H1 (cell line): Measurements from ENCODE around the gene PPP2R1A. TPM values are rescaled to one million over a fixed set of nuclear protein-coding genes. Genes with fewer than 3 reads are reported as not detected.

Source experiments
- CTCF ChIA-PET: fragments of 300-600 bp; sonication (Branson Sonifier 250); formaldehyde crosslinking; loops from one replicate; lab custom pipeline; 2021; ENCODE audit not compliant: partially characterized antibody; lab: Charles Lee
- POLR2A ChIA-PET: fragments of 300-600 bp; sonication (Branson Sonifier 250); formaldehyde crosslinking; loops from one replicate; lab custom pipeline; 2021; ENCODE audit warnings: inconsistent platforms; ENCODE audit not compliant: partially characterized antibody; lab: Charles Lee
- DNase-seq, 2 experiments: peaks; one replicate each; pipeline versions ENCODE4 v3.0.0 to v3.0.0-alpha.2; 2010 to 2022; ENCODE audit warnings: low spot score in 2 of 2, low read depth in 1 of 2, mixed read lengths in 1 of 2
- FAIRE-seq: peaks from 2 replicates; lab custom pipeline; 2011; peaks lifted over from hg19 to GRCh38; lab: Jason Lieb, UNC
- H2AFZ ChIP-seq: 2 replicates; pipeline ENCODE4 v1.8.1; 2012; ENCODE audit warnings: low read length, inconsistent platforms
- H2AK5ac ChIP-seq: 2 replicates; pipeline ENCODE4 v1.6.1; 2013; ENCODE audit warnings: low read depth, low read length
- H2BK120ac ChIP-seq: replicated peaks from 2 replicates; pipeline ENCODE3; 2013; ENCODE audit warnings: low read depth, low read length, inconsistent platforms
- H2BK12ac ChIP-seq: 2 replicates; pipeline ENCODE4 v1.6.1; 2013; ENCODE audit warnings: low read depth, low read length
- H2BK15ac ChIP-seq: 2 replicates; pipeline ENCODE4 v1.6.1; 2013; ENCODE audit warnings: low read length
- H2BK20ac ChIP-seq: 2 replicates; pipeline ENCODE4 v1.6.1; 2013; ENCODE audit warnings: low read length
- H2BK5ac ChIP-seq: 2 replicates; pipeline ENCODE4 v1.6.1; 2013; ENCODE audit warnings: low read depth, low read length
- H3K14ac ChIP-seq: 2 replicates; pipeline ENCODE4 v1.6.1; 2013; ENCODE audit warnings: inconsistent platforms; ENCODE audit not compliant: insufficient read length
- H3K18ac ChIP-seq: 2 replicates; pipeline ENCODE4 v1.6.1; 2013; ENCODE audit warnings: low read length; ENCODE audit errors: extremely low read depth
- H3K23ac ChIP-seq: 2 replicates; pipeline ENCODE4 v1.6.1; 2013; ENCODE audit warnings: inconsistent platforms; ENCODE audit not compliant: insufficient read length
- H3K23me2 ChIP-seq: 2 replicates; pipeline ENCODE4 v1.6.1; 2013; ENCODE audit warnings: low read depth, low read length
- H3K27ac ChIP-seq: 2 replicates; pipeline ENCODE4 v1.6.1; 2011; ENCODE audit warnings: low read depth, low read length, inconsistent platforms
- H3K27me3 ChIP-seq, 4 experiments: replicated peaks in 1 of 4; 1 replicate in 1 of 4; 2 replicates in 3 of 4; pipeline versions ENCODE4 v1.6.1 to v1.8.1; 2011 to 2013; ENCODE audit warnings: low read length in 3 of 4, mild to moderate bottlenecking in 3 of 4, inconsistent platforms in 2 of 4, mixed read lengths in 2 of 4, moderate library complexity in 1 of 4; ENCODE audit not compliant: control insufficient read depth in 3 of 4, insufficient read depth in 3 of 4; ENCODE audit errors: extremely low read depth in 1 of 4
- H3K36me3 ChIP-seq, 4 experiments: 2 replicates each; pipeline versions ENCODE4 v1.6.1 to v1.8.1; 2011 to 2013; ENCODE audit warnings: mild to moderate bottlenecking in 4 of 4, low read length in 3 of 4, moderate library complexity in 2 of 4, control low read depth in 1 of 4, inconsistent platforms in 1 of 4; ENCODE audit not compliant: insufficient read depth in 4 of 4, control insufficient read depth in 2 of 4
- H3K4ac ChIP-seq: replicated peaks from 2 replicates; pipeline ENCODE3; 2013; ENCODE audit warnings: low read length, low read depth, mixed read lengths, inconsistent platforms; ENCODE audit not compliant: insufficient read length
- H3K4me1 ChIP-seq, 4 experiments: replicated peaks in 1 of 4; 1 replicate in 1 of 4; 2 replicates in 3 of 4; pipeline versions ENCODE4 v1.6.1 to v1.8.1; 2011 to 2013; ENCODE audit warnings: low read length in 3 of 4, inconsistent platforms in 2 of 4, mixed read lengths in 1 of 4; ENCODE audit not compliant: insufficient read depth in 4 of 4, control insufficient read depth in 3 of 4
- H3K4me2 ChIP-seq, 2 experiments: 2 replicates each; pipeline versions ENCODE4 v1.6.1 to v1.8.1; 2011 to 2013; ENCODE audit warnings: low read depth in 2 of 2, low read length in 2 of 2, control low read depth in 1 of 2, inconsistent platforms in 1 of 2, mild to moderate bottlenecking in 1 of 2; ENCODE audit not compliant: insufficient read depth in 1 of 2
- H3K4me3 ChIP-seq, 4 experiments: fragments of 200-600, 300-600 bp in 1 of 4; sonication (generic), shearing (Covaris generic), sonication (Bioruptor Twin) in 1 of 4; 2 replicates each; pipeline versions ENCODE4 v1.5.1 to v1.8.1; 2011 to 2016; ENCODE audit warnings: low read length in 4 of 4, low read depth in 3 of 4, control low read depth in 2 of 4, inconsistent platforms in 2 of 4, mild to moderate bottlenecking in 2 of 4, mixed read lengths in 1 of 4, moderate library complexity in 1 of 4; ENCODE audit not compliant: insufficient read depth in 2 of 4; ENCODE audit errors: extremely low read depth in 1 of 4
- H3K56ac ChIP-seq: replicated peaks from 2 replicates; pipeline ENCODE3; 2013; ENCODE audit warnings: low read depth, mild to moderate bottlenecking, mixed read lengths, low read length, inconsistent platforms; ENCODE audit not compliant: insufficient read length
- H3K79me1 ChIP-seq: 2 replicates; pipeline ENCODE4 v1.6.1; 2013; ENCODE audit warnings: low read depth, low read length, control low read depth
- H3K79me2 ChIP-seq, 2 experiments: 2 replicates each; pipeline versions ENCODE4 v1.6.1 to v1.8.1; 2012 to 2013; ENCODE audit warnings: low read length in 2 of 2, mild to moderate bottlenecking in 2 of 2, inconsistent platforms in 1 of 2; ENCODE audit not compliant: insufficient read depth in 2 of 2, control insufficient read depth in 1 of 2
- H3K9ac ChIP-seq, 4 experiments: replicated peaks in 1 of 4; 1 replicate in 1 of 4; 2 replicates in 3 of 4; pipeline versions ENCODE4 v1.6.1 to v1.8.1; 2011 to 2013; ENCODE audit warnings: low read depth in 3 of 4, low read length in 3 of 4, control low read depth in 2 of 4, mild to moderate bottlenecking in 2 of 4, moderate library complexity in 2 of 4, inconsistent platforms in 1 of 4; ENCODE audit errors: extremely low read depth in 1 of 4
- H3K9me3 ChIP-seq, 2 experiments: 2 replicates each; pipeline versions ENCODE4 v1.6.1 to v1.8.1; 2012 to 2013; ENCODE audit warnings: mild to moderate bottlenecking in 2 of 2, moderate library complexity in 2 of 2, control low read depth in 1 of 2, inconsistent platforms in 1 of 2, low read depth in 1 of 2, low read length in 1 of 2, mixed read lengths in 1 of 2; ENCODE audit not compliant: insufficient read depth in 2 of 2
- H4K20me1 ChIP-seq, 2 experiments: replicated peaks in 1 of 2; 2 replicates each; pipeline versions ENCODE3 to v1.8.1; 2011 to 2013; ENCODE audit warnings: inconsistent platforms in 2 of 2, low read length in 2 of 2, mild to moderate bottlenecking in 1 of 2; ENCODE audit not compliant: insufficient read depth in 2 of 2, control insufficient read depth in 1 of 2
- H4K5ac ChIP-seq: 2 replicates; pipeline ENCODE4 v1.6.1; 2013; ENCODE audit warnings: low read length, low read depth, mixed read lengths, inconsistent platforms; ENCODE audit not compliant: insufficient read length
- H4K8ac ChIP-seq: 2 replicates; pipeline ENCODE4 v1.8.0; 2013; ENCODE audit warnings: mild to moderate bottlenecking, moderate library complexity, low read length, inconsistent platforms; ENCODE audit not compliant: insufficient read depth; ENCODE audit errors: extremely low read depth
- H4K91ac ChIP-seq: replicated peaks from 2 replicates; pipeline ENCODE3; 2013; ENCODE audit warnings: low read length, mixed read lengths, inconsistent platforms; ENCODE audit not compliant: insufficient read length
- GABPA ChIP-seq: IDR thresholded peaks from 2 replicates; pipeline ENCODE4 v1.6.1; 2011; ENCODE audit warnings: mild to moderate bottlenecking, low read length, moderate library complexity, borderline replicate concordance; ENCODE audit not compliant: insufficient read depth
- ZNF274 ChIP-seq: IDR thresholded peaks from 2 replicates; pipeline ENCODE4 v1.7.0; 2012; ENCODE audit warnings: low read length, borderline replicate concordance; ENCODE audit errors: extremely low read depth
- WGBS, 2 experiments: shearing (Covaris generic) in 1 of 2; methylation state at CpG; one replicate each; pipeline versions ENCODE4 v1.1.6 to v1.1.7; 2013 to 2015; ENCODE audit warnings: low lambda C conversion rate in 2 of 2, mixed read lengths in 2 of 2, inconsistent platforms in 1 of 2, low coverage in 1 of 2, missing lambda C conversion rate in 1 of 2; ENCODE audit not compliant: insufficient replicate concordance in 2 of 2, insufficient coverage in 1 of 2, insufficient read length in 1 of 2; ENCODE audit errors: extremely low coverage in 1 of 2, missing lambda C conversion rate in 1 of 2; 5-methylcytosine and 5-hydroxymethylcytosine counted together
- polyA plus RNA-seq, 7 experiments: library from polyadenylated mRNA; depleted of rRNA in 3 of 7; stranded (reverse) in 5 of 7; unstranded in 2 of 7; fragments of >200 nt in 5 of 7; fragments of 200-250 nt in 2 of 7; gene quantifications; 1 replicate in 5 of 7; 2 replicates in 1 of 7; 4 replicates in 1 of 7; pipeline versions ENCODE4 v1.2.1 to v1.2.3, GENCODE V29; 2011 to 2013; ENCODE audit warnings: missing spikeins in 2 of 7, mixed read lengths in 2 of 7
- total RNA-seq: library from RNA; stranded (reverse); fragmentation: NEBNext Ultra II Directional; extraction: Animal tissue kit (Norgen Biotek cat#: 25700); gene quantifications from 2 replicates; pipeline ENCODE4 v1.2.1, GENCODE V29; 2021

The PPP2R1A gene
- total and polyA plus RNA-seq, 2 of the 8 experiments (the other 6 are each of a cell fraction or from before 2014, with no cell fraction given), result 380 to 382 TPM

DNA sequence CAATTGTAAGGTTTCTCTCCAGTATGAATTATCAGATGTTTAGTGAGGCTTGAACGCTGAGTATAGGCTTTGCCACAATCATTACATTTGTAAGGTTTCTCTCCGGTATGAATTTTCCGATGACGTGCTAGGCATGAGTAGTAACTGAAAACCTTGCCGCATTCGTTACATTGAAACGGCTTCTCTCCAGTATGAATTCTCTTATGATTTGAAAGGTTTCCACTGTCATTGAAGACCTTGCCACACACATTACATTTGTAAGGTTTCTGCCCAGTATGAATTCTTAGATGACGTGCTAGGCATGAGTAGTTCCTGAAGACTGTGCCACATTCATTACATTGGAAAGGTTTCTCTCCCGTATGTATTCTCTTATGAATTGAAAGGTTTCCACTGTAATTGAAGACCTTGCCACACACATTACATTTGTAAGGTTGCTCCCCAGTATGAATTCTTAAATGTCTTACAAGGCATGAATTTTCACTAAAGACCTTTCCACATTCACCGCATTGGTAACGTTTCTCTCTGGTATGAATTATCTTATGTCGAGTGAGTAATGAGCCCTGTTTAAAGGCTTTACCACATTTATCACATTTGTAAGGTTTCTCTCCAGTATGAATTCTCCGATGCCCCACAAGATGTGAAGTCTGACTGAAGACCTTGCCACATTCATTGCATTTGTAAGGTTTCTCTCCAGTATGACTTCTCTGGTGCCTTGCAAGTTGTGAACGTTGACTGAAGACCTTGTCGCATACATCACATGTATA lies 34.1 kb upstream of the PPP2R1A start:
- no peak for FAIRE-seq
- no peak overlapping the region for H2BK120ac ChIP-seq
- H2AFZ ChIP-seq, result no peak overlapping the region
- H3K36me3 ChIP-seq, result peaks cover 8 to 84% (median 37%) of the 10 kb centered on the region in 4 experiments
- peaks cover 63 to 78% of the 10 kb centered on the region in 2 experiments for H3K9me3 ChIP-seq
- ChIA-PET POLR2A (no interaction called here), CTCF (no interaction called here)
- no peak overlapping the region for H3K9ac ChIP-seq
- H4K20me1 ChIP-seq, result no peaks in the 10 kb centered on the region
- no peak overlapping the region for H4K91ac ChIP-seq
- H3K56ac ChIP-seq, result no peak overlapping the region
- no peaks in the 10 kb centered on the region for H3K27me3 ChIP-seq
- H4K5ac ChIP-seq, result no peak overlapping the region
- H3K79me2 ChIP-seq, result no peaks in the 10 kb centered on the region
- H2BK5ac ChIP-seq, result no peak overlapping the region
- no peak overlapping the region for H3K23ac ChIP-seq
- no peak overlapping the region; the same call in 1 of the 2 replicates for H4K8ac ChIP-seq
- H3K14ac ChIP-seq, result no peak overlapping the region
- no peaks in the 10 kb centered on the region for H3K4me1 ChIP-seq
- no peak overlapping the region for H3K4me2 ChIP-seq
- no peaks in the 10 kb centered on the region for H3K23me2 ChIP-seq
- H3K79me1 ChIP-seq, result no peaks in the 10 kb centered on the region
- H2BK12ac ChIP-seq, result no peak overlapping the region
- H2BK15ac ChIP-seq, result no peak overlapping the region
- no peak overlapping the region for H2BK20ac ChIP-seq
- no peak for TF ChIP-seq GABPA
- peak; percentile 91 for TF ChIP-seq ZNF274
- no peak overlapping the region for H3K4me3 ChIP-seq
- no peak for DNase-seq
- no peak overlapping the region for H3K18ac ChIP-seq
- H3K27ac ChIP-seq, result no peak overlapping the region
- no peak overlapping the region for H3K4ac ChIP-seq
- WGBS, 2 experiments, result 94% methylated on average over 15 of the region's 15 CpGs; no CpG with 5 or more reads in 1 of the 2 experiments
- no peak overlapping the region for H2AK5ac ChIP-seq
